Keratinocyte (primary cell): ENCODE data around the gene AIRE. TPM values are rescaled to one million over a fixed set of nuclear protein-coding genes. Genes with fewer than 3 reads are reported as not detected.

Experiments
- DNase-seq: peaks from one replicate; pipeline ENCODE4 v3.0.0-alpha.2; 2011; ENCODE audit warnings: low read depth, missing footprints, low spot score
- FAIRE-seq: peaks from 2 replicates; lab custom pipeline; 2011; peaks lifted over from hg19 to GRCh38; lab: Jason Lieb, UNC
- H2AFZ ChIP-seq: 2 replicates; pipeline ENCODE4 v1.6.0; 2012; ENCODE audit warnings: low read length, control low read depth, inconsistent platforms; ENCODE audit not compliant: control insufficient read depth
- H3K27ac ChIP-seq: 2 replicates; pipeline ENCODE4 v1.5.1; 2011; ENCODE audit warnings: low read length; ENCODE audit not compliant: control insufficient read depth, insufficient read depth
- H3K27me3 ChIP-seq: 3 replicates; pipeline ENCODE4 v1.6.0; 2011; ENCODE audit warnings: low read length; ENCODE audit not compliant: control insufficient read depth, insufficient read depth; ENCODE audit errors: extremely low read depth
- H3K36me3 ChIP-seq, 2 experiments: 2 replicates in 1 of 2; 3 replicates in 1 of 2; pipeline ENCODE4 v1.5.1; 2011; ENCODE audit warnings: low read length in 2 of 2, mild to moderate bottlenecking in 1 of 2; ENCODE audit not compliant: control insufficient read depth in 2 of 2, insufficient read depth in 2 of 2; ENCODE audit errors: extremely low read depth in 1 of 2
- H3K4me1 ChIP-seq: 3 replicates; pipeline ENCODE4 v1.5.1; 2011; ENCODE audit warnings: low read length; ENCODE audit not compliant: control insufficient read depth, insufficient read depth; ENCODE audit errors: extremely low read depth
- H3K4me2 ChIP-seq: 3 replicates; pipeline ENCODE4 v1.6.0; 2011; ENCODE audit warnings: low read depth, low read length; ENCODE audit not compliant: control insufficient read depth, insufficient read depth; ENCODE audit errors: extremely low read depth
- H3K4me3 ChIP-seq, 3 experiments: fragments of 200-600 bp in 1 of 3; sonication (generic) in 1 of 3; 2 replicates in 2 of 3; 3 replicates in 1 of 3; pipeline ENCODE4 v1.5.1; 2011 to 2016; ENCODE audit warnings: low read length in 3 of 3, mild to moderate bottlenecking in 3 of 3, control low read depth in 2 of 3, inconsistent platforms in 1 of 3, low read depth in 1 of 3, mixed read lengths in 1 of 3, mixed run types in 1 of 3, moderate library complexity in 1 of 3; ENCODE audit not compliant: control insufficient read depth in 2 of 3, insufficient read depth in 2 of 3; ENCODE audit errors: extremely low read depth in 1 of 3
- H3K79me2 ChIP-seq: 2 replicates; pipeline ENCODE4 v1.6.0; 2012; ENCODE audit warnings: low read length; ENCODE audit not compliant: control insufficient read depth, insufficient read depth
- H3K9ac ChIP-seq: 3 replicates; pipeline ENCODE4 v1.6.0; 2011; ENCODE audit warnings: low read length; ENCODE audit not compliant: control insufficient read depth, insufficient read depth; ENCODE audit errors: extremely low read depth
- H3K9me1 ChIP-seq: 3 replicates; pipeline ENCODE4 v1.6.0; 2011; ENCODE audit warnings: low read length; ENCODE audit not compliant: control insufficient read depth, insufficient read depth; ENCODE audit errors: extremely low read depth
- H3K9me3 ChIP-seq: 2 replicates; pipeline ENCODE4 v1.5.1; 2012; ENCODE audit warnings: low read depth, low read length; ENCODE audit not compliant: control insufficient read depth
- H4K20me1 ChIP-seq: 3 replicates; pipeline ENCODE4 v1.6.0; 2011; ENCODE audit warnings: low read length; ENCODE audit not compliant: control insufficient read depth, insufficient read depth; ENCODE audit errors: extremely low read depth
- EZH2 ChIP-seq: IDR thresholded peaks from one replicate; pipeline ENCODE4 v1.6.1; 2012; ENCODE audit warnings: inconsistent platforms, mild to moderate bottlenecking, low read length, moderate library complexity
- dilution Hi-C: fragments of 300-500 bp; cut with MboI; formaldehyde crosslinking; loops from one replicate; pipeline ENCODE4 v1.7.0; 2020; ENCODE audit warnings: low sequenced_read_pairs; ENCODE audit not compliant: extremely low pct_ligation_motif_present
- polyA plus RNA-seq, 5 experiments: library from polyadenylated mRNA; depleted of rRNA in 3 of 5; stranded (reverse) in 3 of 5; stranded (forward) in 1 of 5; unstranded in 1 of 5; fragments of >200 nt; gene quantifications; 1 replicate in 1 of 5; 2 replicates in 3 of 5; 3 replicates in 1 of 5; pipeline versions ENCODE4 v1.2.1 to v1.2.3, GENCODE V29; 2011 to 2012; ENCODE audit warnings: missing spikeins in 2 of 5, low read depth in 1 of 5, low replicate concordance in 1 of 5
- TF ChIP-seq, protein P1 (sequence below), 3 experiments: IDR thresholded peaks in 1 of 3; conservative IDR thresholded peaks in 1 of 3; optimal IDR thresholded peaks in 1 of 3; 2 replicates in 2 of 3; 3 replicates in 1 of 3; pipeline versions ENCODE3 to v1.5.1; 2011; ENCODE audit warnings: low read length in 3 of 3, mild to moderate bottlenecking in 3 of 3, moderate library complexity in 2 of 3, control low read depth in 1 of 3, inconsistent platforms in 1 of 3; ENCODE audit not compliant: insufficient read depth in 2 of 3; ENCODE audit errors: extremely low read depth in 1 of 3

AIRE gene
- polyA plus RNA-seq, 1 donor (not counting 4 experiments of a cell fraction or from before 2014, with no cell fraction given): not detected

DNA sequence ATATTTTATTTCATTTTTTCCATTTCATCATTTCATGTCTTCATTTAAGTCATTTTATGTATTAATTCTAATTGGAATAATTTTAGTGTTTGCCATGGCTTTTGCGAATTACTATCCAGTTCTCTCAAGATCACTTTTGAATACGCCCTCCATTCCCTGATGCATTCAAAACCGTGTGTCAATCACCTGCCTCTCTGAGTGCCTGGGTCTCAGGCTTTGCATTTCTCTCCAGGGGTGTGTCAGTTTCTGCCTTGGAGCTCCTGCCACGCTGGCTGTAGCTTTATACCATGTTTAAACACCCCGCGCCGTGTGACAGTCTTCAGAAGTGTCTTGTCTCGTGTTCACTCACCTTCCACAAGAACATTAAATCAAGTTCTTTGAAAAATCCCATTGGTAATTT, 16.6 kb upstream of the AIRE start:
- DNase-seq (no peak), FAIRE-seq (no peak)
- H3K36me3 ChIP-seq: no peaks in the 10 kb centered on the region
- H3K9me1 ChIP-seq: no peaks in the 10 kb centered on the region
- no peaks in the 10 kb centered on the region for H3K79me2 ChIP-seq
- no peak overlapping the region for H2AFZ ChIP-seq
- H4K20me1 ChIP-seq: no peaks in the 10 kb centered on the region
- H3K27me3 ChIP-seq: peaks cover 14% of the 10 kb centered on the region
- TF ChIP-seq, protein P1, sequence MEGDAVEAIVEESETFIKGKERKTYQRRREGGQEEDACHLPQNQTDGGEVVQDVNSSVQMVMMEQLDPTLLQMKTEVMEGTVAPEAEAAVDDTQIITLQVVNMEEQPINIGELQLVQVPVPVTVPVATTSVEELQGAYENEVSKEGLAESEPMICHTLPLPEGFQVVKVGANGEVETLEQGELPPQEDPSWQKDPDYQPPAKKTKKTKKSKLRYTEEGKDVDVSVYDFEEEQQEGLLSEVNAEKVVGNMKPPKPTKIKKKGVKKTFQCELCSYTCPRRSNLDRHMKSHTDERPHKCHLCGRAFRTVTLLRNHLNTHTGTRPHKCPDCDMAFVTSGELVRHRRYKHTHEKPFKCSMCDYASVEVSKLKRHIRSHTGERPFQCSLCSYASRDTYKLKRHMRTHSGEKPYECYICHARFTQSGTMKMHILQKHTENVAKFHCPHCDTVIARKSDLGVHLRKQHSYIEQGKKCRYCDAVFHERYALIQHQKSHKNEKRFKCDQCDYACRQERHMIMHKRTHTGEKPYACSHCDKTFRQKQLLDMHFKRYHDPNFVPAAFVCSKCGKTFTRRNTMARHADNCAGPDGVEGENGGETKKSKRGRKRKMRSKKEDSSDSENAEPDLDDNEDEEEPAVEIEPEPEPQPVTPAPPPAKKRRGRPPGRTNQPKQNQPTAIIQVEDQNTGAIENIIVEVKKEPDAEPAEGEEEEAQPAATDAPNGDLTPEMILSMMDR (optimal IDR thresholded peaks at IDR 0.05 in 1 of 3, IDR thresholded peaks at IDR 0.05 in 1 of 3, conservative IDR thresholded peaks at IDR 0.05 in 1 of 3; ENCODE audit: extremely low read depth in 1 of 3, insufficient read depth in 2 of 3, low read length in 3 of 3): no peak
- TF ChIP-seq EZH2: no peak
- no peak overlapping the region for H3K4me2 ChIP-seq
- dilution Hi-C loops: no loop called here
- H3K27ac ChIP-seq: no peak overlapping the region
- H3K4me3 ChIP-seq: no peak overlapping the region
- no peaks in the 10 kb centered on the region for H3K4me1 ChIP-seq
- no peaks in the 10 kb centered on the region for H3K9me3 ChIP-seq
- no peak overlapping the region for H3K9ac ChIP-seq

DNA sequence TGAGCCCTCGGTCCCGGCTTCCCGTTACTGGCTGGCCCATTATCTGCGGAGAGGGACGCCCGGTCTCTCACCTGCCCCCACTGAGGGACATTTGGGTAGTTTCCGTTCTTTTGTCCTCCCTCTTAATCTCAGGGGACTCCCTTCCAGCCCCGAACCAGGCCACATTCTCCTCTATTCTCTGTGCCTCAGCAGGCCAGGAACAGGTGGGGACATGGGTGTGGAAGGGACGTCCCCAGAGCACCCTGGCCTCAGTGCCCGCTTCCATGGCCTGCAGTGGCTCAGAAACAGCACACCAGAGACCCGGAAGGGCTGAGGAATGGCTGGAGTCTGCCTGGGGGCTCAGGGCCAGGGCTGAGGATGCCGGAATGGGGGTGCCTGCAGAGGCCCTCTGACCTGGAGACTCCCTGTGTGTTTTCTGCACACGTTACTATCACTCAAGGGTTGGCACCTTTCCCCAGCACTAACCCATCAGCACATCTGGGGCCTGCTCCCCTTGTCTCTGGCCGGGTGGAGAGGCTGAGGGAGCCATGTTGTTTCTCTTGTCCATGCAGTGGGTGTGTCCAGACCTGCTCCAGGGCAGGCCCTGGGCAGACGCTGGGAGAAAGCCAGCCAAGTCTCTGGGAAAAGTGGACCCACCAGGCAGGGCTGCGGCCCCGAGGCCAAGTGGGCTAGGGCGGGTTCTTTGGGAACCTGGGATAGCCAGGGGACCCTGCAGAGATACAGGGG, 14.0 kb upstream of the AIRE start:
- Histone ChIP-seq H3K27ac (no peak overlapping the region), H3K4me2 (no peak overlapping the region), H2AFZ (no peak overlapping the region), H3K9me3 (no peaks in the 10 kb centered on the region), H3K27me3 (peaks cover 11% of the 10 kb centered on the region), H3K79me2 (no peaks in the 10 kb centered on the region), H3K9ac (no peak overlapping the region), H3K4me1 (no peaks in the 10 kb centered on the region), H4K20me1 (no peaks in the 10 kb centered on the region), H3K9me1 (no peaks in the 10 kb centered on the region), H3K4me3 (no peak overlapping the region), H3K36me3 (no peaks in the 10 kb centered on the region)
- DNase-seq: no peak
- TF ChIP-seq, protein P1 (optimal IDR thresholded peaks at IDR 0.05 in 1 of 3, IDR thresholded peaks at IDR 0.05 in 1 of 3, conservative IDR thresholded peaks at IDR 0.05 in 1 of 3; ENCODE audit: extremely low read depth in 1 of 3, insufficient read depth in 2 of 3, low read length in 3 of 3): no peak
- no peak for TF ChIP-seq EZH2
- dilution Hi-C loops: no loop called here
- no peak for FAIRE-seq
